WTC11 (cell line): ENCODE measurements around the gene MIA2. TPM values are rescaled to one million over a fixed set of nuclear protein-coding genes. Genes with fewer than 3 reads are reported as not detected.

Experiments
- ATAC-seq: fragments of 200-7000 bp; cut with Tn5 transposase; 2 replicates; pipeline ENCODE4 v1.10.0; 2021; ENCODE audit warnings: mild to moderate bottlenecking, moderate library complexity
- CTCF ChIA-PET: fragments of 300-600 bp; sonication (Branson Sonifier 250); formaldehyde crosslinking; loops from one replicate; lab custom pipeline; 2021; ENCODE audit warnings: antibody characterized with exemption; lab: Charles Lee
- POLR2A ChIA-PET: fragments of 350-600 bp; sonication (Branson Sonifier 250); formaldehyde crosslinking; loops from one replicate; lab custom pipeline; 2021; ENCODE audit warnings: antibody characterized with exemption; lab: Charles Lee
- DNase-seq: peaks from one replicate; pipeline ENCODE4 v3.0.0; 2021; ENCODE audit warnings: low spot score
- H3K27ac Mint-ChIP-seq: 2 replicates; pipeline ENCODE4 v1.8.0; 2021; ENCODE audit warnings: mixed read lengths
- H3K27me3 Mint-ChIP-seq: 2 replicates; pipeline ENCODE4 v1.8.0; 2021; ENCODE audit warnings: low read depth, mild to moderate bottlenecking, moderate library complexity, mixed read lengths
- H3K36me3 Mint-ChIP-seq: 2 replicates; pipeline ENCODE4 v1.8.0; 2021; ENCODE audit warnings: mixed read lengths
- H3K4me1 Mint-ChIP-seq: 2 replicates; pipeline ENCODE4 v1.8.0; 2022; ENCODE audit warnings: mixed read lengths
- H3K4me3 Mint-ChIP-seq: 2 replicates; pipeline ENCODE4 v1.8.0; 2021; ENCODE audit warnings: mild to moderate bottlenecking, moderate library complexity, mixed read lengths
- H3K9me3 Mint-ChIP-seq: 2 replicates; pipeline ENCODE4 v1.8.0; 2021; ENCODE audit warnings: mixed read lengths
- CBFB ChIP-seq: sonication (generic); formaldehyde crosslinking; IDR thresholded peaks from 2 replicates; pipeline ENCODE4 v1.8.1; 2022; ENCODE audit warnings: mild to moderate bottlenecking, low read depth, missing genetic modification reagents
- ELF4 ChIP-seq: sonication (generic); formaldehyde crosslinking; IDR thresholded peaks from 2 replicates; pipeline ENCODE4 v1.8.1; 2022; ENCODE audit warnings: low read depth, mild to moderate bottlenecking, moderate library complexity, missing genetic modification reagents
- ERG ChIP-seq: fragments of 250-450 bp; sonication (Bioruptor Pico); IDR thresholded peaks from 2 replicates; pipeline ENCODE4 v1.8.0; 2021; ENCODE audit warnings: mild to moderate bottlenecking
- ETV6 ChIP-seq: sonication (generic); formaldehyde crosslinking; IDR thresholded peaks from 2 replicates; pipeline ENCODE4 v1.8.1; 2022; ENCODE audit warnings: mild to moderate bottlenecking, missing genetic modification reagents
- FOXK1 ChIP-seq: sonication (generic); formaldehyde crosslinking; IDR thresholded peaks from 2 replicates; pipeline ENCODE4 v1.8.0; 2022; ENCODE audit warnings: mild to moderate bottlenecking, moderate library complexity, missing genetic modification reagents
- FOXP4 ChIP-seq: sonication (generic); formaldehyde crosslinking; IDR thresholded peaks from 2 replicates; pipeline ENCODE4 v1.8.0; 2022; ENCODE audit warnings: mild to moderate bottlenecking, missing genetic modification reagents
- JAZF1 ChIP-seq: fragments of 250-450 bp; sonication (Bioruptor Pico); IDR thresholded peaks from 2 replicates; pipeline ENCODE4 v1.9.0; 2021; ENCODE audit warnings: moderate library complexity, mild to moderate bottlenecking, inconsistent platforms
- KAT7 ChIP-seq: sonication (generic); formaldehyde crosslinking; IDR thresholded peaks from 2 replicates; pipeline ENCODE4 v1.8.1; 2023; ENCODE audit warnings: missing genetic modification reagents, mild to moderate bottlenecking, borderline replicate concordance
- NFATC4 ChIP-seq: fragments of 250-450 bp; sonication (Bioruptor Pico); IDR thresholded peaks from 2 replicates; pipeline ENCODE4 v1.9.0; 2021; ENCODE audit warnings: mild to moderate bottlenecking
- NFE2L1 ChIP-seq: sonication (generic); formaldehyde crosslinking; IDR thresholded peaks from 2 replicates; pipeline ENCODE4 v1.8.1; 2023; ENCODE audit warnings: missing genetic modification reagents
- NR1H2 ChIP-seq: sonication (generic); formaldehyde crosslinking; IDR thresholded peaks from 2 replicates; pipeline ENCODE4 v1.9.0; 2021; ENCODE audit warnings: mild to moderate bottlenecking, moderate library complexity, missing genetic modification reagents
- OVOL2 ChIP-seq: fragments of 250-450 bp; sonication (Bioruptor Pico); IDR thresholded peaks from 2 replicates; pipeline ENCODE4 v1.9.0; 2021; ENCODE audit warnings: mild to moderate bottlenecking, borderline replicate concordance
- SOX15 ChIP-seq: fragments of 250-450 bp; sonication (Bioruptor Pico); IDR thresholded peaks from 2 replicates; pipeline ENCODE4 v1.9.0; 2021; ENCODE audit warnings: mild to moderate bottlenecking
- ZNF281 ChIP-seq: sonication (generic); formaldehyde crosslinking; IDR thresholded peaks from 2 replicates; pipeline ENCODE4 v1.8.0; 2023; ENCODE audit warnings: mild to moderate bottlenecking, missing genetic modification reagents
- ZSCAN18 ChIP-seq: fragments of 250-450 bp; sonication (Bioruptor Pico); IDR thresholded peaks from 2 replicates; pipeline ENCODE4 v2.1.2; 2022; ENCODE audit warnings: mild to moderate bottlenecking, moderate library complexity
- total RNA-seq: library from RNA; stranded (reverse); gene quantifications from 3 replicates; pipeline ENCODE4 v1.2.3, GENCODE V29; 2021
- TF ChIP-seq, protein P1 (sequence below): sonication (generic); formaldehyde crosslinking; IDR thresholded peaks from 2 replicates; pipeline ENCODE4 v1.8.1; 2022; ENCODE audit warnings: low read depth, mild to moderate bottlenecking, moderate library complexity, missing genetic modification reagents, borderline replicate concordance
- TF ChIP-seq, protein P2 (sequence below): fragments of 250-450 bp; sonication (Bioruptor Pico); IDR thresholded peaks from 2 replicates; pipeline ENCODE4 v1.9.0; 2021; ENCODE audit warnings: mild to moderate bottlenecking
- TF ChIP-seq, protein P3 (sequence below): sonication (generic); formaldehyde crosslinking; conservative IDR thresholded peaks from 2 replicates; pipeline ENCODE4 v1.8.1; 2022; ENCODE audit warnings: mild to moderate bottlenecking, missing genetic modification reagents

The MIA2 gene
- total RNA-seq, 1 experiment from 2014 or later = 11.3 TPM

DNA sequence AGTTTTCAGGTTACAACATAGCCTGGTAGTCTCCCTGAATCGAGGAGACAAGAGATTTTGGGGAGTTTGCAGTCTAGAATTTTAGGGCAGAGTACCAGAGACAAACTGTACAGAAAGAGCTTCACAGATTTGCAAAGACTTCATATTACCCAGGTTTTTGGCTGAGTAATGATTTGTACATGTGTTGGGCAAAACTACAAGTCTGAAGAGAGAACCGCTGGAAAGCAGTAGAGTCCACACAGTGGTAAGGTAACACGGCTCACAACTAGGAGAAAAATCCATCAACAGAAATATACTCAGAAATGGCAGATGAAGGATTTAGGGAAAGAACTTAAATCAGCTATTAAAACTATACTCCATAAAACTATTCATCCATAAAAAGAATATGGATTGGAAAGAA lies 172.8 kb downstream of the MIA2 start:
- DNase-seq (no peak), ATAC-seq (no peak)
- TF ChIP-seq NR1H2 (CRISPR knock-in tag) = no peak
- no peak for TF ChIP-seq CBFB
- TF ChIP-seq OVOL2 = no peak
- TF ChIP-seq, protein P1, sequence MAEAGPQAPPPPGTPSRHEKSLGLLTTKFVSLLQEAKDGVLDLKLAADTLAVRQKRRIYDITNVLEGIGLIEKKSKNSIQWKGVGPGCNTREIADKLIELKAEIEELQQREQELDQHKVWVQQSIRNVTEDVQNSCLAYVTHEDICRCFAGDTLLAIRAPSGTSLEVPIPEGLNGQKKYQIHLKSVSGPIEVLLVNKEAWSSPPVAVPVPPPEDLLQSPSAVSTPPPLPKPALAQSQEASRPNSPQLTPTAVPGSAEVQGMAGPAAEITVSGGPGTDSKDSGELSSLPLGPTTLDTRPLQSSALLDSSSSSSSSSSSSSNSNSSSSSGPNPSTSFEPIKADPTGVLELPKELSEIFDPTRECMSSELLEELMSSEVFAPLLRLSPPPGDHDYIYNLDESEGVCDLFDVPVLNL = no peak
- no peak for TF ChIP-seq ERG
- TF ChIP-seq ETV6 (CRISPR knock-in tag) = no peak
- no peak for TF ChIP-seq FOXP4 (CRISPR knock-in tag)
- no peak for TF ChIP-seq NFE2L1 (CRISPR knock-in tag)
- TF ChIP-seq KAT7 (CRISPR knock-in tag) = no peak
- TF ChIP-seq, protein P2, sequence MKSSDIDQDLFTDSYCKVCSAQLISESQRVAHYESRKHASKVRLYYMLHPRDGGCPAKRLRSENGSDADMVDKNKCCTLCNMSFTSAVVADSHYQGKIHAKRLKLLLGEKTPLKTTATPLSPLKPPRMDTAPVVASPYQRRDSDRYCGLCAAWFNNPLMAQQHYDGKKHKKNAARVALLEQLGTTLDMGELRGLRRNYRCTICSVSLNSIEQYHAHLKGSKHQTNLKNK (CRISPR knock-in tag) = no peak
- TF ChIP-seq ELF4 = no peak
- TF ChIP-seq, protein P3, sequence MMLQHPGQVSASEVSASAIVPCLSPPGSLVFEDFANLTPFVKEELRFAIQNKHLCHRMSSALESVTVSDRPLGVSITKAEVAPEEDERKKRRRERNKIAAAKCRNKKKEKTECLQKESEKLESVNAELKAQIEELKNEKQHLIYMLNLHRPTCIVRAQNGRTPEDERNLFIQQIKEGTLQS (CRISPR knock-in tag) = no peak
- no peak for TF ChIP-seq ZNF281 (CRISPR knock-in tag)
- TF ChIP-seq NFATC4 = no peak
- TF ChIP-seq JAZF1 = no peak
- no peak for TF ChIP-seq FOXK1 (CRISPR knock-in tag)
- Mint-ChIP-seq H3K4me1 (no peaks in the 10 kb centered on the region), H3K36me3 (peaks cover 3% of the 10 kb centered on the region; the same call in 1 of the 2 replicates), H3K27ac (no peak overlapping the region), H3K4me3 (no peak overlapping the region), H3K9me3 (0 out of 2 replicates have a peak, but pooled peaks cover 16% of the 10 kb centered on the region), H3K27me3 (no peaks in the 10 kb centered on the region)
- ChIA-PET CTCF (no interaction called here), POLR2A (no interaction called here)

- Mint-ChIP-seq H3K27ac (no peak overlapping the region), H3K27me3 (no peaks in the 10 kb centered on the region; the same call in 1 of the 2 replicates), H3K4me3 (no peak overlapping the region), H3K36me3 (peaks cover 39% of the 10 kb centered on the region), H3K9me3 (peaks cover 45% of the 10 kb centered on the region), H3K4me1 (no peaks in the 10 kb centered on the region)
- POLR2A ChIA-PET = no interaction called here
- ATAC-seq = no peak
- TF ChIP-seq ZSCAN18 (CRISPR knock-in tag) (no peak), SOX15 (CRISPR knock-in tag) (no peak)
- TF ChIP-seq, protein P2 (CRISPR knock-in tag) = no peak
- no peak for DNase-seq
- CTCF ChIA-PET = interaction anchor here (1.2 to 1.3 kb wide), 2 partner anchors 15 to 41 kb away, joined by 3 read pairs; no protein-coding TSS in a partner anchor
These were observed 182.4 kb downstream of the MIA2 start for GRCh38 chr14:39416072-39416471.
